Stomach (tissue), 9 donors: ENCODE data around the gene TANC1. TPM values are rescaled to one million over a fixed set of nuclear protein-coding genes. Genes with fewer than 3 reads are reported as not detected.
A peak's percentile ranks its signal among the peaks of the same experiment; 100 is the strongest.

Experiments used
- DNase-seq, 2 donors: peaks; one replicate each; pipeline versions ENCODE4 v3.0.0 to v3.0.0-alpha.2; 2013 to 2019
- H3K27ac ChIP-seq, 5 donors: fragments of 200-600 bp in 4 of 5; sonication (generic) in 4 of 5; one replicate each; pipeline ENCODE4 v1.5.1; 2013 to 2019; ENCODE audit warnings: mild to moderate bottlenecking in 1 of 5, moderate library complexity in 1 of 5
- H3K27me3 ChIP-seq, 3 donors: fragments of 200-600 bp; sonication (generic); one replicate each; pipeline ENCODE4 v1.5.1; 2017 to 2019; ENCODE audit warnings: mixed run types in 1 of 3
- H3K36me3 ChIP-seq, 4 donors: fragments of 200-600 bp; sonication (generic); 1 replicate in 3 of 4; 2 replicates in 1 of 4; pipeline ENCODE4 v1.5.1; 2016 to 2019
- H3K4me1 ChIP-seq, 4 donors: fragments of 200-600 bp; sonication (generic); one replicate each; pipeline ENCODE4 v1.5.1; 2016 to 2019
- H3K4me3 ChIP-seq, 4 donors: fragments of 200-600 bp; sonication (generic) in 3 of 4; one replicate each; pipeline ENCODE4 v1.5.1; 2016 to 2019; ENCODE audit warnings: mild to moderate bottlenecking in 1 of 4
- H3K9me3 ChIP-seq, 4 donors: fragments of 200-600 bp; sonication (generic); one replicate each; pipeline ENCODE4 v1.5.1; 2016 to 2019
- CTCF ChIP-seq, 7 experiments: fragments of 450-650 bp in 4 of 7; fragments of 200-600 bp in 3 of 7; sonication (generic) in 3 of 7; IDR thresholded peaks; one replicate each; pipeline ENCODE4 v1.5.1; 2016 to 2019; ENCODE audit warnings: antibody characterized with exemption in 7 of 7, control low read depth in 2 of 7, mild to moderate bottlenecking in 1 of 7
- EP300 ChIP-seq: sonication (generic); formaldehyde crosslinking; IDR thresholded peaks from one replicate; pipeline ENCODE4 v1.6.1; 2017; ENCODE audit warnings: antibody characterized with exemption
- POLR2A ChIP-seq, 4 donors: fragments of 450-650 bp; IDR thresholded peaks; one replicate each; pipeline ENCODE4 v1.6.1; 2016; ENCODE audit warnings: antibody characterized with exemption in 4 of 4, control low read depth in 2 of 4, mild to moderate bottlenecking in 1 of 4, moderate library complexity in 1 of 4
- POLR2AphosphoS5 ChIP-seq, 3 donors: sonication (generic); formaldehyde crosslinking; IDR thresholded peaks; one replicate each; pipeline ENCODE4 v1.6.1; 2016; ENCODE audit warnings: antibody characterized with exemption in 3 of 3
- WGBS, 5 donors: extraction: QIAGEN DNeasy Blood & Tissue Kit in 3 of 5; methylation state at CpG; one replicate each; pipeline versions ENCODE4 v1.1.5 to v1.1.7; 2013 to 2018; 5-methylcytosine and 5-hydroxymethylcytosine counted together
- intact Hi-C: fragments of 100-400 bp; cut with DNase I; formaldehyde crosslinking; loops from one replicate; pipeline ENCODE4 v1.15.1; 2023; ENCODE audit warnings: low total_unique reads
- polyA plus RNA-seq, 3 donors: library from polyadenylated mRNA; stranded (reverse); fragments of 200-250 nt; gene quantifications; one replicate each; pipeline ENCODE4 v1.2.3, GENCODE V29; 2013
- total RNA-seq, 5 donors: library from RNA; depleted of rRNA; stranded (reverse); fragments of >200 nt; gene quantifications; one replicate each; pipeline versions ENCODE4 v1.1.0 to v1.2.3, GENCODE V29; 2014 to 2016
- donor health status: healthy with polysubstance abuse.
- donor health status: Bipolar disorder and iron deficiency.
- donor health status: healthy.

The TANC1 gene
- total and polyA plus RNA-seq, 8 donors, result 4.9 to 59.7 (median 37.7) TPM

- Histone ChIP-seq H3K4me3 (no peak overlapping the region), H3K27ac (peak overlapping the region in 4 of 5 donors; percentile 35 to 68 (median 62)), H3K27me3 (no peaks in the 10 kb centered on the region), H3K9me3 (no peaks in the 10 kb centered on the region), H3K4me1 (peaks cover 8 to 50% (median 24%) of the 10 kb centered on the region in 4 donors), H3K36me3 (no peaks in the 10 kb centered on the region)
- intact Hi-C loops, result no loop called here
- WGBS, 5 donors, result 57 to 88% (median 82%) methylated on average over 3 of the region's 3 CpGs
- no peak for TF ChIP-seq POLR2A (IDR thresholded peaks at IDR 0.05)
- no peak for TF ChIP-seq CTCF (IDR thresholded peaks at IDR 0.05)
- TF ChIP-seq EP300, result no peak
- TF ChIP-seq POLR2AphosphoS5 (IDR thresholded peaks at IDR 0.05), result no peak
- DNase-seq, result no peak
Measured at GRCh38 chr2:159136391-159136790, 168.0 kb downstream of the TANC1 start.

GRCh38 chr2:159137511-159138241, 169.2 kb downstream of the TANC1 start:
- no peaks in the 10 kb centered on the region for H3K36me3 ChIP-seq
- no peak for TF ChIP-seq POLR2A (IDR thresholded peaks at IDR 0.05)
- TF ChIP-seq POLR2AphosphoS5 (IDR thresholded peaks at IDR 0.05), result no peak
- TF ChIP-seq CTCF (IDR thresholded peaks at IDR 0.05), result no peak
- TF ChIP-seq EP300, result no peak
- H3K9me3 ChIP-seq, result no peaks in the 10 kb centered on the region
- H3K4me1 ChIP-seq, result peaks cover 0 to 50% (median 17%) of the 10 kb centered on the region in 4 donors
- H3K27ac ChIP-seq, result peak overlapping the region in 3 of 5 donors; percentile 4 to 55 (median 25)
- DNase-seq, result no peak
- H3K4me3 ChIP-seq, result no peak overlapping the region
- no peaks in the 10 kb centered on the region for H3K27me3 ChIP-seq
- 76 to 84% (median 80%) methylated on average over 9 of the region's 9 CpGs for WGBS, 5 donors
- intact Hi-C loops, result no loop called here

GRCh38 chr2:159138642-159139182, 170.3 kb downstream of the TANC1 start:
- intact Hi-C loops, result no loop called here
- WGBS, 5 donors, result 77 to 89% (median 80%) methylated on average over 5 of the region's 5 CpGs
- Histone ChIP-seq H3K9me3 (no peaks in the 10 kb centered on the region), H3K36me3 (no peaks in the 10 kb centered on the region), H3K4me3 (no peak overlapping the region), H3K27ac (no peak overlapping the region), H3K27me3 (no peaks in the 10 kb centered on the region), H3K4me1 (peaks cover 0 to 50% (median 17%) of the 10 kb centered on the region in 4 donors)
- DNase-seq, result no peak
- TF ChIP-seq CTCF (IDR thresholded peaks at IDR 0.05), result no peak
- no peak for TF ChIP-seq POLR2A (IDR thresholded peaks at IDR 0.05)
- TF ChIP-seq POLR2AphosphoS5 (IDR thresholded peaks at IDR 0.05), result no peak
- TF ChIP-seq EP300, result no peak

GRCh38 chr2:159139216-159139933, 170.9 kb downstream of the TANC1 start:
- 64 to 80% (median 77%) methylated on average over 5 of the region's 5 CpGs for WGBS, 5 donors
- Histone ChIP-seq H3K27ac (no peak overlapping the region), H3K4me1 (peaks cover 0 to 50% (median 17%) of the 10 kb centered on the region in 4 donors), H3K27me3 (no peaks in the 10 kb centered on the region), H3K4me3 (no peak overlapping the region), H3K9me3 (no peaks in the 10 kb centered on the region), H3K36me3 (no peaks in the 10 kb centered on the region)
- no peak for TF ChIP-seq CTCF (IDR thresholded peaks at IDR 0.05)
- no peak for TF ChIP-seq POLR2A (IDR thresholded peaks at IDR 0.05)
- TF ChIP-seq POLR2AphosphoS5 (IDR thresholded peaks at IDR 0.05), result no peak
- no peak for TF ChIP-seq EP300
- DNase-seq, result no peak
- intact Hi-C loops, result no loop called here
